Muscle of back (tissue), 11 donors: ENCODE data around the gene HS3ST4. TPM values are rescaled to one million over a fixed set of nuclear protein-coding genes. Genes with fewer than 3 reads are reported as not detected.
"Not testable (repeated sequence)": the region's sequence is repeated elsewhere in the genome, so short reads cannot be mapped to it uniquely, and the experiment has no call there.

Source experiments
- DNase-seq, 3 donors: peaks; one replicate each; pipeline versions ENCODE4 v3.0.0 to v3.0.0-alpha.2; 2013
- polyA plus RNA-seq, 10 donors: library from polyadenylated mRNA; unstranded; fragments of 120-200 nt; gene quantifications; one replicate each; pipeline ENCODE4 v1.2.1, GENCODE V29; 2013; ENCODE audit not compliant: insufficient read length in 10 of 10

The HS3ST4 gene
- polyA plus RNA-seq, 10 donors: 0.09 to 1.7 (median 0.12) TPM; not detected in 4

DNA sequence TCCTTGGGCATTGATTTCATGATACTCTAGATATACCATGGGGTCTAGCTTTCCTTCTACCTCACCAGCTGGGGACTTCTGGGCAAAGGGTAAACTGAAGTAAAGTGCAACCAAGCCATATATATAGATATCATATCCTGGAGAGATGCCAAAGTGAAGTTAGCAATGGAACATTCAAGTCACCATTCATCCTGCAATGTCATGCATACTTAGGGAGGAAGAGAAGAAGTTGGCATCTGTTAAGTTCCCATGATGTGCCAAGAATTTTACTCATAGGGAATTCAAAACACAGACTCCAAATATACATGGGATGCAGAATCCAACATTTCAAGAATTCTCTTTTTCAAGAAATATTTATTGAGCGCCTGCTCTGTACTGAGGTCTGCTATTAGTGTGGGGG lies 399.8 kb downstream of the HS3ST4 start:
- no peak for DNase-seq

DNA sequence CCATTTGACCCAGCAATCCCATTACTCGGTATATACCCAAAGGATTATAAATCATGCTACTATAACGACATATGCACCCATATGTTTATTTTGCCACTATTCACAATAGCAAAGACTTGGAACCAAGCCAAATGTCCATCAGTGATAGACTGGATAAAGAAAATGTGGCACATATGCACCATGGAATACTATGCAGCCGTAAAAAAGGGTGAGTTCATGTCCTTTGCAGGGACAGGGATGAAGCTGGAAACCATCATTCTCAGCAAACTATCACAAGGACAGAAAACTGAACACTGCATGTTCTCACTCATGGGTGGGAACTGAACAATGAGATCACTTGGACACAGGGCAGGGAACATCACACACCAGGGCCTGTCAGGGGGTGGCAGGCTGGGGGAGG lies 406.4 kb downstream of the HS3ST4 start:
- DNase-seq: not testable (repeated sequence)

DNA sequence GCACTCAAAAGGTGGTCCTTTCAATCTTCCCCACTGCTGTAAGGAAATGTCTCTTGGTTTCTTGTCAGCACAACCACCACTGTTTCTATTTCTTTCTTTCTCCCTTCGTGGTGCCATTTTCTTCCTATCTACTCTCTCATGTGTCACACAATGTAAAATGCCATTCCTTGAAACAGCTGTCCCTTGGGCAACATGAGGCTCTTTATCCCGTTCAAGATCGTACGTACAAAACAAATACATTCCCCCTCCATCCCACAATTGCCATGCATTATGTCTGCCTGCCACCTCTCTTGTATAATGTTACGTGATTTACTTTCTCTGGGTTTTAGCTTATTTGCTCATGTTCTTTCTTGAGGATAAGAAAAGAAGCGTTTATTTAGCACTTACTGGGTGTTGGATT lies 410.6 kb downstream of the HS3ST4 start:
- DNase-seq: no peak

DNA sequence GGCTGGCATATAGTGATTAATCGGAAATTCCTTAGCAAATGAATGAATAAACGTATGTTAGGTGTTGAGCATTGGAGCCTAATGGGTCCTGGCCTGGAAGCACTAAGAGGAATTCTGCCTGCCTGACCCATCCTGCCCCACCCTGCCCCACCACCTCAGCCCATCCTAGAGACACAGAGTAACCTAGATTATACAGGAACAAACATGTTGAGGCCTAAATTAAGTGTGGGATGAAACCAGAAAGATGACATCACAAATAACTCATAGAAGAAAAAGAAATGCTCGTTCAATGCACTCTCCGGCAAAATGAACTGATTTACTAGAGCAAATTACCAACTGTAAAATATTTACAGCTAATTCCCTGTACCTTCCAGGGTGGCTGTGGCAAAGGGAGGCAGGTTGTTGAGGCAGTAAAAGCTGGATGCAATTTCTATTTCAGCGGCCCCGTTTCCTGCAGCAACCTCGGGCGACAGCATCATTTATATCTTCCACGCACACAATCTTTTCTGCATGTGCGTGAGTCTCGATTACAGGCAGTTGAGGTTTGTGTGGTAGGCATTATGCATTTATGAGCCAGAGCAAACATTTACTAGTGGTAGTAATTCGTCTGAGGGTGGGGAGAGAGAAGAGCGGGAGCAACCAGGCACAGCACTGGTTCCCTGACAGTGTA lies 417.2 kb downstream of the HS3ST4 start:
- no peak for DNase-seq

DNA sequence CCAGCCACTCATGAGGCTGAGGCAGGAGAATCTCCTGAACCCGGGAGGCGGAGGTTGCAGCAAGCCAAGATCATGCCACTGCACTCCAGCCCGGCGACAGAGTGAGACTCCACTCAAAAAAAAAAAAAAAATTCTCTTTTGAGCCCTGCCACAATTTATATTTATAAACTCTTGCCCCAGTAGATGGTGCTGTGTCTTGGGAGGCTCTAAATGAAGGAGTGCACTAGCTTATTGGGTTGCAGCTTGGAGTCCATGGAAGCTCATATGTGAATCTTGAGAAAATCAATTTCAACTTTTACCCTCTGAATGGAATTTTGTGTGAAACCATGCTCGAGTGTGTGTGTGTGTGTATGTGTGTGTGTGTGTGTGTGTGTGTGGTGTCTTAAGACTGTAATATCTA lies 420.1 kb downstream of the HS3ST4 start:
- peak in 1 of 3 donors; percentile 16 for DNase-seq

DNA sequence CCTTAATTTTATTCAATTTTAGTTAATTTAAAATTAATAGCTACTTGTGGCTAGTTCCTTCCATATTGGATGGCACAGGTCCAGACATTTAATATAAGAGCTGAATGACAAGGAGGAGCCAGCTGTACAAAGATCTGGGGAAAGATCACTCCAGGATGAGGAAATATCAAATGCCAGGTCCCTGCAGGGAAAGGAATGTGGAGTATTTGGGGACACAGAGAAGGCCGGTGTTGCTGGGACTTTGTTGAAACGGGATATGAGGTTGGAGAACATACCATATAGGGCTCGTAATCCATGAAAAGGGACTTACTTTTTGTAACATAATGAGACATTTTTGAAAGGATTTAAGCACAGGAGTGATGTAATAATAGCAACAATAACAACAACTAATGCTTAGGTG lies 426.8 kb downstream of the HS3ST4 start:
- DNase-seq: no peak

DNA sequence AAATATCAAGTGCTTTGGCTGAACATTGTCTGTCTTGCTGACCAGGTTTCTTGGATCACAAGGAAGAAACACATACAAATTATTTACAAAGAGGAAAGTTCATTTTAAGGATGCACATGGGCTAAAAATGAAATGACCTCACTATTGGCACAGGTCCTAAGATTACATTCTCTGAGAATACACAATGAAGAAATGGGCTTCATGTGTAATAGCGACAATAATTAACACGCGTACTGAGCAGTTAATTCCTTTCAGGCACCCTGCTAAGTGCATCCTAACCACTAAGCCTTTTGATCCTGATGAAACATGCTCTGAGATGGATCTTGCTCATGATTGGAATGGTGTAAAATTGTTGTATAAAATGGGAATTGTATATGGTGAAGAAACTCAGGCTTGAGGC lies 429.0 kb downstream of the HS3ST4 start:
- DNase-seq: peak in 1 of 3 donors; percentile 17

DNA sequence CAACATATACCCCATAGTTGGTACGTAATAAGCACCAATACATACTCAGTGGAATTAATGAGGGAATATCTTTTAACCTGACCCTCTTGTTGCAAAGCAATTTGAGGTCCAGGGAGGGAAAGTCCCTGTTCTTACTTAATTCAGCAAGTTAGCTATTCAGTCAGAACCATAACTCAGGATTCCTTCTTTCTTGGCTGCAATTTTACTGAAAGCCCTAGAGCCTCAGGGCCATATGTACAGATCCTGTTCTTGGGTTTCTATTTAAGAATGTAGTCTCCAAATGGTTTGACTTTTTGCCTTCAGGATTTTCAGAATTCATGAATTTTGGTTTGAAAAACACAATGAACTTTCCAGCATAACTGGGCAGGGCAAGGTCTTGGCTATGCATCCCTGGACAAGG lies 436.5 kb downstream of the HS3ST4 start:
- peak in 1 of 3 donors; percentile 57 for DNase-seq

DNA sequence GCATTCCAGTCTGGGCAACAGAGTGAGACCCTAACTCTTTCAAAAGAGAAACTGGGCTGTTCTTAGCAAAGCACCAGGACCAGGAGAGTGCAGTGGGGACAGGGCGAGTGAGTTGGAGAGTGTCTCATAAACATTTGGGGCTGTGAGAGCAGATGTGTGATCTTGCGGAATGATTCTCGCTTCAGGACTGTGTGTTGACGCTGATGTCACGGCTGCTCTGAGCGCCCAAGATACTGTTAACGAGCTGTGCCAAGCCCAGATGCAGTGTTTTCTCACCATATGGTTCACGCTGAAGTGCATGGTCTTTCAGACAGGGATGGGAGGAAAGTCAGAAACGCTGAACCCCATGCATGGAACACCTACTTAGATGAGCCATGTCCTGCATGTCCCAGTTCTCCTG lies 438.2 kb downstream of the HS3ST4 start:
- DNase-seq: no peak

DNA sequence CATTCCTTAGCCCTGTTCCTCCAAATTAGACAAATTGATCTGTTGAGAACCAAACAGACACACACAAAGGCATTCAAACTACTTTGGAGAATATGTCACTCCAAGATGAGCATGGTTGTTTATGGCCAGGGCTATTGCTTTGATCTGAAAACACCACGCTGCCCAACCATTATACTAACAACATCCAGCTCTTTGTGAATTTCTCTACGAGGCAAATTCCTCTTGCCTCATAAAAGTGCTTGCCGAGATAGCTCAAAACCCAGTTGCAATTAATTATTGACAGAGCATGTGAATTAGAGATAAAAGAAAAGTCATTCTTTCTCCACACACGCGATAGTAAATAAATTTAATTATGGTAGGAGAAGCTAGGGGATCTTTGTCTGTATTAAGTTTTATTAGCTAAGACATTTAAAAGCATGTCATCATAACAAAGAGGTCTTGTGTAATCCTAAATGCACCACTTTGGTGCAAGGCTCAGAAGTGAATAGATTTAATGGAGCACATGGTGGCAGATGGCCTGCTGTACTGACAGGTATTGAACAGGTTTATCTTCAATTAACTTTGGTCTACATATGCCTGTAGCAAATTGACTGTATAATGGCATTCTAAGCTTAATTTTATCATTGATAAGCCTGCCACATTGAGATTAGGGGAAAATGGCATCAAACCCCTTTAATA lies 441.8 kb downstream of the HS3ST4 start:
- no peak for DNase-seq

DNA sequence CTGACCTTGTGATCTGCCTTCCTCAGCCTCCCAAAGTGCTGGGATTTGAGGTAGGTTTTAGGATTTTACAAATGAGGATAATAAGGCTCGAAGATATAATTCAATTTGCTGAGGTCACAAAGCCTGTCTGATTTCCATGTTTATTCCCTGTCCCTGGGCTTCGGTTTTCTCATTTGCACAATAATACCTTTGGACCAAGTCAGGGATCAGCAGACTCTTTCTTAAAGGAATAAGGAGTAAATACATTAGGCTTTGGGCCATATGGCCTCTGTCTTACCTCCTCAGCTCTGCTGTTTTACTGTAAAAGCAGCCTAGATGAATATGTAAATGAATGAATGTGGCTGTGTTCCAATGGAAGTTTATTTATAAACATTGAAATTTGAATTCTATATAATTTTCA lies 442.8 kb downstream of the HS3ST4 start:
- no peak for DNase-seq

DNA sequence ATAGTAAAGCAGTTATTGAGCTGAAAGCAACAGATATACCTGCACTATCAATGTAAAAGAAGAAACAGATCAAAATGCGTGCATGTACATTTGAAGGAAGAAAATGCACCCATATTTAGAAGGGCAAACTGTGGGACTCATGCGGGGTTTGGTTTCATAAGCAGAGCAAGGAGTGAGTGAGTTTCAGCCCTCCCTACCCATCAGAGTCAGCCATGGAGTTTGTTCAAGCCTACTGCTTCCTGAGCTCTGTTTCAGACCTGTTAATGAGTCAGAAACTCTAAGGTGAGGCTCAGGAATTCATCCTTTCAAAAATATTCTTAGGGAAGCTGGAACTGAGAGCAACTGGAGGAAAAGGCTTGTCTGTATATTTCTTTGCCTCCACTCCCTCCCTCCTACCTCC lies 446.2 kb downstream of the HS3ST4 start:
- DNase-seq: no peak

DNA sequence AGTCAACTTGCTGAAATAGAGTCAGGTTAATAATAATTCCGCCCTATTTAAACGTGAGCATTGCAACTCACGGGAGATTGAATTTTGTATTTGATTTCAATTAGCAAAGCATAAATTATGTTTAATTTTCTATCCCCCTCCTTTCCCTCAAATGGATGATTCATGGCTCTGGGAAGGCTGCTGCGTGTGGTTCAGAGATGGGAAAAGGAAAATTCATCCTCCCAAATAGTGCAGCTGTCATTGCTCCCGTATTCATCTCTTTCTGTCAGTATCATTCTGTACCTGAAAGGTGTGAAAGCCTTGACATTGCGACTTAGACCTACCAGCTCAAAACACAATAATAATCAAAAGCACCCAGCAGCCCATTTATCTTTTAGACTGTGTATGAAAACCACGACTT lies 447.3 kb downstream of the HS3ST4 start:
- no peak for DNase-seq

DNA sequence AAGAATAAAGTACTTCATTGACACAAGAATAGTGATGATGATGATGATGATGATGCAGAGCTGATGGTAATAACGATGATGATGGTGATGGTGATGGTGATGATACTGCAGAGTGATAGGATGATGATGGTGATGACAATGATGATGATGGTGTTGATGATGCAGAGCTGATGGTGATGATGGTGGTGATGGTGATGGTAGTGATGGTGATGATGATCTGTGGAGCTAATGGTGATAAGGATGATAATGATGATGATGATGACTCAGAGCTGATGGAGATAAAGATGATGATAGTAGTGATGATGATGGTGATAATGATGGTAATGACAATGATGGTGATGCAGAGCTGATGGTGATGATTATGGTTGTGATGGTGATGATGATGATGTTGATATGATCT lies 448.1 kb downstream of the HS3ST4 start:
- no peak for DNase-seq

DNA sequence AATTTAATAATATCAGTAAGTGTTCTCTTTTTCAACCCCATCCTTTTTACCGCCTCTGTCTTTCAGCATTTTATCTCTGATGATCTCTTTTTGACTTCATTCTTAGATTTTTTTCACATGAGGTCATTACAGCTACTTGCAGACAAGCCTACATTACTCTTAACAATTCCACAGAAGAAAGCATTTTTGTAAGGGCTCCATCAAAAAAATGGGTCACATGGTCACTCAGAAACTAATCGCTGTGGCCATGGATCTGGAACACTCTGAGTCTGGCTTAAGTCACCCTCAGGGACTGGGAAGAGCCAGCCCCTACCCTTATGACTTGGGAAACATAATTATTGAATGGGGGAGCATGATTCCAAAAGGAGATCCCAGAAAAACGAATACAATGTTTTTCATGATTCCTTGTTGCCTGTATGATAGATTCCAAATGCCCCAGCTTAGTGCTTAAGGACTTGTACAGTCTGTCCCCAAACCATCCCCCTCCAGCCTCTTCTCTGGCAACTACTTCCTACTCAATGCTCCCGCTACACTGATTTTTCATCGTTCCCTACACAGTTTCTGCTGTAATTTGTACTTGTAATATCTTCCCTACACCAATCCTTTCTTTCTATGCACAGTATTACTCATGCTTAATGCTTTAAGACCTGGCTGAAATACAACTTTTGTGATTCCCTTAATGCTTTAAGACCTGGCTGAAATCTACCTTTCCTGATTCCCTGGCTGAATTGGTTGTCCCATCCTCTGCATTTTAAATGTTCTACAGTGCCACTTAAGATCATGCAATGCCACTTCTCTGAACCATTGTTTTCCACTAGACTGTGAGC lies 457.8 kb downstream of the HS3ST4 start:
- peak in 2 of 3 donors; percentile 34 to 59 for DNase-seq

DNA sequence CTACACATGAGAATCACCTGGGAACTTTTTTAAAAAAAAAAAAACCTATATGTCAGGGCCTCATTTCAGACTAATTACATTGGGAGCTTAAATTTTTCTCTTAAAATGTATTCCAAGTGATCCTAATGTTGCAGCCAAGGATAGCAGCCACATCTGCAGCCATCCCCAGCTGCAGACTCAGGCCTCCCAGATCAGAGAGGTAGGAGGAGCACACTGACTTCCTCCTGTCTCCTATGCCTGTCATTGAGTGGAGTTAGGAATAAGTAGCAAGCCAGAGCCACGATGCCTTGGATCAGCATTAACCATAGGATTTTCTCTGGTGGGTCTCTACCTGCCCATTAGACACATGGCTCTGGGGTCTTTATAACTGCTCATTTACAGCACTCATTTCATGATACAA lies 463.5 kb downstream of the HS3ST4 start:
- DNase-seq: peak; percentile 22 to 73 (median 42)

DNA sequence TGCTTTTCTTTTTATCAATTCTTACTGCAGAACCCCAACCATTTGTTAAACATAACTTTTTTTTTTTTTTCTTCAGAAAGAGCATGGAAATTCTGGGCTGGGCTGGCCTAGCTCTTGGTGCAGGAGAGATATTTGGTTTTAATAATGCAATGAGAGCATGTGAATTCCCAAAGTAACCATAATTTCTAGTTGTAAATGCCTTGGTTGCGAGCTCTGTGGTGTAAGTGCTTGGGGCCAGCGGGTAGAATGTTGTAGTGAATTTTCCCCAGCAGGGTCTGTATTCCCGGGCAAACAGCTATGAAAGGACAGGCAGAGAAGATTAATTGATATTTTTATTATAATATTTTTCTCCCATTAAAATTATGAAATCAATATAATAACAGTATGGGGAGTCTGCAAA lies 465.6 kb downstream of the HS3ST4 start:
- peak in 1 of 3 donors; percentile 38 for DNase-seq

DNA sequence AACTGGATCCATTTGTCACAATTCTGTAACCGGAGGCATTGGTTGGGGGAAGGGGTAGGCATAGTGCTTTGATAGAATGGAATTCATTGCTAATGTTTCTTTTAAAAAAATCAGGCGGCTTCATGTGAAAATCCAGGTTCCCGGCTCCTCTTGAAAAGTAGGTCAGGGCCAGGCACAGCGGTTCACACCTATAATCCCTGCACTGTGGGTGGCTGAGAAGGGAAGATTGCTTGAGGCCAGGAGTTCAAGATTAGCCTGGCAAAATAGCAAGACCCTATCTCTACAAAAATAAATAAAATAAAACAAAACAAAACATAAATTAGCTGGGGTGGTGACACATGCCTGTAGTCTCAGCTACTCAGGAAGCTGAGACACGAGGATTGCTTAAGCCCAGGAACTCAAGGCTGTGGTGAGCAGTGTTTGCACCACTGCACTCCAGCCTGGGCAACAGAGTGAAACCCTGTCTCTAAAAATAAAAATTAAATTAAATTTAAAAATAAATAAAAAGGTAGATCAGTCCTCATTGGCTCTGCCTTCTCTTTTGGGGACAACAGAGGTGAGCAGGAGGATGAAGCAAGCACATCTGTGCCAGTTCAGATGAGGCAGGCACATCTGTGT lies 466.5 kb downstream of the HS3ST4 start:
- no peak for DNase-seq

DNA sequence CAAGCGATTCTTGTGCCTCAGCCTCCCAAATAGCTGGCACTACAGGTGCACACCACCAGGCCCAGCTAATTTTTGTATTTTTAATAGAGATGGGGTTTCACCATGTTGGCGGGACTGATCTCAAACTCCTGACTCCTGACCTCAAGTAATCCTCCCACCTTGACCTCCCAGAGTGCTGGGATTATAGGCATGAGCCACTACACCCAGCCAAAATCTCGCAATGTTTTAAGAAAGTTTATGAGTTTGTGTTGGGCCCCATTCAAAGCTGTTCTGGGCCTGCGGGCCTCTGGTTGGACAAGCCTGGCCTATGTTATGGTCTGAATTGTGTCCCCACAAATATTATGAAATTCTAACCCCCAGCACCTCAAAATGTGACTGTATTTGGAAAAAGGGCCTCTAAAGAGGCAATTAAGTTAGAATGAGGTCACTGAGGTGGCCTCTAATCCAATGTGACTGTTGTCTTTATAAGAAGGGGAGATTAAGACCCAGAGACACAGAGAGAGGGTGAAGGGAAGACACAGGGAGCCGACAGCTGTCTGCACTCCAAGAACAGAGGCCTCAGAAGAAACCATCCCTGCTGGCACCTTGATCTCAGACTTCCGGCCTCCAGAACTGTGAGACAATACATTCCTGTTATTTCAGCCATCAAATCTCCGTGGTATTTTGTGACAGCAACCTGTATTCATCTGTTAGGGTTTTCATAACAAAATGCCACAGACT lies 469.9 kb downstream of the HS3ST4 start:
- DNase-seq: no peak

DNA sequence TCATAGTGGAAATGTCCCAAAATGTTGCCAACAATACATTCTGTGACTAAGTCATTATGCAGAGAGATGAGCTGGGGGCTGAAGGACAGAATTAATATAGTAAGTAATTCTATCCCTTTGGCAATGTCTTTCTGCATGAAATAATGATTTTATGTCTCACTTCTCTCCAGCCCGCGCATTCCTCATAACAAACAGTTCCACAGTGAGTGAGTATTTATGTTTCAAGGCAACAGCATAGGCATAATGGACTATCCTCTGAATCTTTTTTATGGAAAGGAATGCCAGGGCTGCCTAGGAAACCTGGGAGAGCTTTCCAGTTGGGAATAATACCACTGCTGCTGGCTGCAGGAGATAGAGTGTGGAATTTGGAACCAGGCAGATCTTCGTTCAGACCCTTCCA lies 477.7 kb downstream of the HS3ST4 start:
- DNase-seq: peak in 2 of 3 donors; percentile 72 to 79

DNA sequence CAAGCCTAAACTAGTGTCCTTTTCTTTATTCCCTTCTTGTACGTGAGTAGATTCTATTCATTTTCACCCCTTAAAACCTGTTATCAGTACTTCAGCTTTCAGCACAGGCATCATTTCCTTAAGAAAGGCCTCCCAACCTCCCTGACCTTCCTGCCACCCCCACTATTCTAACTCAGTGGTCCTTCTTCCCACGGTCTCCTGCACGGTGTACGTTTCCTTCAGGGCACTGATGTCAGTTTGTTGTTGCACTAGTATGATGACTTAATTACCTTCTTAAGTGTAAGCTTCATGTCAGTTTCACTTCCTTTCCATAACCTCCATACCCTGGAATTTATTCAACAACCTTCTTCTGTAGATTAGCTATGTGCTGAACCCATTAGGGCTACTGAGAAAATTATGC lies 484.2 kb downstream of the HS3ST4 start:
- no peak for DNase-seq

DNA sequence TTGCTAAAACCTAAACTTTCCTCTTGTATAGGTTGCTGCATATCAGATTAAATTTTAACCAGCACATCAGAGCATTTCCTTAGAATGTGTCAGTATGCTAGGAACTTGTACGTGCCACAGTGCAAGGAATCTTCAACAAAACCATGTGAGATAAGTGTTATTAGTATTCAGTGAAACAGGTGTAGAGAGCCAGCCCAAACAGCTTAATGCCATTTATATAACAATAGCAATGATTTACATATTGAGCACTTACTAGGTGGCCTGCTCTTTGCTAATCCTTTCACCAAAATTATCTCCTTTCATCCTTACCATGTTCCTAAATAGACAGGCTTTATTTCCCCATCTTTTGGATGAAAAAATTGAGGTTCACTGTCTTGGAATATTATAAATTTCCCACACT lies 485.7 kb downstream of the HS3ST4 start:
- no peak for DNase-seq
